HUES48 (cell line): ENCODE measurements around the gene MICU1.
"Not testable (repeated sequence)": the region's sequence is repeated elsewhere in the genome, so short reads cannot be mapped to it uniquely, and the experiment has no call there.

ENCODE experiments used
- H3K27ac ChIP-seq: one replicate; pipeline ENCODE4 v1.7.0; 2013; ENCODE audit warnings: low read depth, low read length, inconsistent platforms
- H3K27me3 ChIP-seq: 2 replicates; pipeline ENCODE4 v1.6.1; 2013; ENCODE audit warnings: mild to moderate bottlenecking, low read length; ENCODE audit not compliant: control insufficient read depth, insufficient read depth
- H3K36me3 ChIP-seq: 2 replicates; pipeline ENCODE4 v1.6.1; 2013; ENCODE audit warnings: low read length; ENCODE audit not compliant: control insufficient read depth, insufficient read depth
- H3K4me1 ChIP-seq: 2 replicates; pipeline ENCODE4 v1.6.1; 2013; ENCODE audit warnings: mild to moderate bottlenecking, low read length; ENCODE audit not compliant: control insufficient read depth, insufficient read depth
- H3K4me3 ChIP-seq: 2 replicates; pipeline ENCODE4 v1.5.1; 2013; ENCODE audit warnings: mild to moderate bottlenecking, low read depth, low read length
- H3K9ac ChIP-seq: 2 replicates; pipeline ENCODE4 v1.6.1; 2013; ENCODE audit warnings: mild to moderate bottlenecking, low read depth, low read length, moderate library complexity
- H3K9me3 ChIP-seq: 2 replicates; pipeline ENCODE4 v1.6.1; 2013; ENCODE audit warnings: low read length; ENCODE audit not compliant: control insufficient read depth, insufficient read depth

Gene MICU1

GRCh38 chr10:72421885-72422540 is 203.9 kb downstream of the MICU1 start:
- H3K9ac ChIP-seq = no peak overlapping the region
- H3K36me3 ChIP-seq = 0 out of 2 replicates have a peak, but pooled peaks cover 7% of the 10 kb centered on the region
- peaks cover 3% of the 10 kb centered on the region; the same call in 1 of the 2 replicates for H3K9me3 ChIP-seq
- H3K27ac ChIP-seq = peak overlapping the region; percentile 87
- no peaks in the 10 kb centered on the region for H3K27me3 ChIP-seq
- H3K4me3 ChIP-seq = no peak overlapping the region
- peaks cover 17% of the 10 kb centered on the region for H3K4me1 ChIP-seq

GRCh38 chr10:72419241-72419640 is 206.6 kb downstream of the MICU1 start:
- H3K4me3 ChIP-seq = no peak overlapping the region
- H3K27me3 ChIP-seq = no peaks in the 10 kb centered on the region
- H3K9ac ChIP-seq = no peak overlapping the region
- peaks cover 12% of the 10 kb centered on the region for H3K4me1 ChIP-seq
- peaks cover 3% of the 10 kb centered on the region; the same call in 1 of the 2 replicates for H3K9me3 ChIP-seq
- H3K36me3 ChIP-seq = 0 out of 2 replicates have a peak, but pooled peaks cover 7% of the 10 kb centered on the region
- H3K27ac ChIP-seq = no peak overlapping the region

- Histone ChIP-seq H3K27ac (no peak overlapping the region), H3K9me3 (peaks cover 8% of the 10 kb centered on the region), H3K27me3 (no peaks in the 10 kb centered on the region), H3K36me3 (0 out of 2 replicates have a peak, but pooled peaks cover 7% of the 10 kb centered on the region), H3K4me1 (peaks cover 12% of the 10 kb centered on the region), H3K4me3 (no peak overlapping the region), H3K9ac (no peak overlapping the region)
Observed at GRCh38 chr10:72418679-72419078, 207.2 kb downstream of the MICU1 start.

- no peak overlapping the region for H3K4me3 ChIP-seq
- peaks cover 7% of the 10 kb centered on the region for H3K9me3 ChIP-seq
- peaks cover 12% of the 10 kb centered on the region for H3K4me1 ChIP-seq
- 0 out of 2 replicates have a peak, but pooled peaks cover 6% of the 10 kb centered on the region for H3K36me3 ChIP-seq
- no peak overlapping the region for H3K9ac ChIP-seq
- H3K27me3 ChIP-seq = no peaks in the 10 kb centered on the region
- no peak overlapping the region for H3K27ac ChIP-seq
Observed at GRCh38 chr10:72417971-72418370, 207.9 kb downstream of the MICU1 start.

GRCh38 chr10:72416661-72417060 is 209.2 kb downstream of the MICU1 start:
- H3K4me1 ChIP-seq = peaks cover 7% of the 10 kb centered on the region
- no peak overlapping the region for H3K9ac ChIP-seq
- no peaks in the 10 kb centered on the region for H3K27me3 ChIP-seq
- no peaks in the 10 kb centered on the region for H3K36me3 ChIP-seq
- no peak overlapping the region for H3K4me3 ChIP-seq
- H3K9me3 ChIP-seq = peaks cover 6% of the 10 kb centered on the region
- H3K27ac ChIP-seq = no peak overlapping the region

GRCh38 chr10:72414642-72415041 is 211.2 kb downstream of the MICU1 start:
- Histone ChIP-seq H3K9ac (no peak overlapping the region), H3K27me3 (no peaks in the 10 kb centered on the region), H3K4me3 (no peak overlapping the region), H3K9me3 (peaks cover 6% of the 10 kb centered on the region), H3K36me3 (no peaks in the 10 kb centered on the region), H3K27ac (no peak overlapping the region), H3K4me1 (peaks cover 3% of the 10 kb centered on the region; the same call in 1 of the 2 replicates)

- Histone ChIP-seq H3K27me3 (no peaks in the 10 kb centered on the region), H3K36me3 (no peaks in the 10 kb centered on the region), H3K9ac (no peak overlapping the region), H3K4me3 (no peak overlapping the region), H3K4me1 (no peaks in the 10 kb centered on the region), H3K9me3 (peaks cover 6% of the 10 kb centered on the region), H3K27ac (no peak overlapping the region)
Observed at GRCh38 chr10:72409167-72409566, 216.7 kb downstream of the MICU1 start.

- Histone ChIP-seq H3K4me3 (no peak overlapping the region), H3K9me3 (no peaks in the 10 kb centered on the region), H3K4me1 (no peaks in the 10 kb centered on the region), H3K36me3 (no peaks in the 10 kb centered on the region), H3K27me3 (no peaks in the 10 kb centered on the region), H3K27ac (no peak overlapping the region), H3K9ac (no peak overlapping the region)
Observed at GRCh38 chr10:72407927-72408600, 217.8 kb downstream of the MICU1 start.

- no peaks in the 10 kb centered on the region for H3K27me3 ChIP-seq
- H3K9me3 ChIP-seq = no peaks in the 10 kb centered on the region
- H3K4me3 ChIP-seq = no peak overlapping the region
- H3K4me1 ChIP-seq = no peaks in the 10 kb centered on the region
- H3K9ac ChIP-seq = no peak overlapping the region
- H3K27ac ChIP-seq = no peak overlapping the region
- H3K36me3 ChIP-seq = no peaks in the 10 kb centered on the region
Observed at GRCh38 chr10:72407471-72407870, 218.4 kb downstream of the MICU1 start.

GRCh38 chr10:72395581-72395980 is 230.3 kb downstream of the MICU1 start:
- H3K36me3 ChIP-seq, H3K27me3 ChIP-seq, H3K4me1 ChIP-seq, H3K4me3 ChIP-seq, H3K9me3 ChIP-seq, H3K27ac ChIP-seq, H3K9ac ChIP-seq: not testable (repeated sequence)

GRCh38 chr10:72392571-72392970 is 233.3 kb downstream of the MICU1 start:
- H3K4me1 ChIP-seq = no peaks in the 10 kb centered on the region
- no peak overlapping the region for H3K27ac ChIP-seq
- no peak overlapping the region for H3K9ac ChIP-seq
- no peaks in the 10 kb centered on the region for H3K27me3 ChIP-seq
- no peak overlapping the region for H3K4me3 ChIP-seq
- H3K36me3 ChIP-seq = no peaks in the 10 kb centered on the region
- no peaks in the 10 kb centered on the region for H3K9me3 ChIP-seq
